Ascending aorta (tissue), 2 donors: ENCODE results near the gene ENOX1. TPM values are rescaled to one million over a fixed set of nuclear protein-coding genes. Genes with fewer than 3 reads are reported as not detected.

ENCODE experiments used
- DNase-seq, 2 donors: peaks; one replicate each; pipeline ENCODE4 v3.0.0-alpha.2; 2019; ENCODE audit warnings: low spot score in 2 of 2
- H3K27ac ChIP-seq, 2 donors: fragments of 200-600 bp; sonication (generic); one replicate each; pipeline ENCODE4 v1.5.1; 2016 to 2017; ENCODE audit warnings: mild to moderate bottlenecking in 1 of 2
- H3K27me3 ChIP-seq: fragments of 200-600 bp; sonication (generic); one replicate; pipeline ENCODE4 v1.5.1; 2017
- H3K36me3 ChIP-seq, 2 donors: fragments of 200-600 bp; sonication (generic); one replicate each; pipeline ENCODE4 v1.5.1; 2016
- H3K4me1 ChIP-seq, 2 donors: fragments of 200-600 bp; sonication (generic); one replicate each; pipeline ENCODE4 v1.5.1; 2016 to 2017; ENCODE audit warnings: mild to moderate bottlenecking in 1 of 2
- H3K4me3 ChIP-seq, 2 donors: fragments of 200-600 bp; sonication (generic); one replicate each; pipeline ENCODE4 v1.5.1; 2016 to 2017; ENCODE audit warnings: mild to moderate bottlenecking in 1 of 2
- H3K9me3 ChIP-seq, 2 donors: fragments of 200-600 bp; sonication (generic); one replicate each; pipeline ENCODE4 v1.5.1; 2016
- CTCF ChIP-seq, 3 experiments: fragments of 200-600 bp in 2 of 3; fragments of 450-650 bp in 1 of 3; sonication (generic) in 2 of 3; IDR thresholded peaks; one replicate each; pipeline ENCODE4 v1.5.1; 2016 to 2019; ENCODE audit warnings: antibody characterized with exemption in 3 of 3, mild to moderate bottlenecking in 1 of 3, moderate library complexity in 1 of 3
- intact Hi-C: fragments of 100-400 bp; cut with DNase I; formaldehyde crosslinking; loops from one replicate; pipeline ENCODE4 v1.15.1; 2023
- total RNA-seq: library from RNA; depleted of rRNA; stranded (reverse); fragments of >200 nt; gene quantifications from one replicate; pipeline ENCODE4 v1.1.0, GENCODE V29; 2016

The ENOX1 gene
- total RNA-seq, 1 donor from 2014 or later: 0.21 TPM

GRCh38 chr13:43326100-43326499 is 460.7 kb downstream of the ENOX1 start:
- TF ChIP-seq CTCF (IDR thresholded peaks at IDR 0.05): no peak
- H3K36me3 ChIP-seq: no peaks in the 10 kb centered on the region
- no peaks in the 10 kb centered on the region for H3K9me3 ChIP-seq
- intact Hi-C loops: no loop called here
- no peak overlapping the region for H3K27ac ChIP-seq
- no peak overlapping the region for H3K4me3 ChIP-seq
- no peaks in the 10 kb centered on the region for H3K4me1 ChIP-seq
- no peaks in the 10 kb centered on the region for H3K27me3 ChIP-seq
- no peak for DNase-seq

- no peak for DNase-seq
- no peak for TF ChIP-seq CTCF (IDR thresholded peaks at IDR 0.05)
- intact Hi-C loops: no loop called here
- no peak overlapping the region for H3K27ac ChIP-seq
- no peaks in the 10 kb centered on the region for H3K9me3 ChIP-seq
- H3K27me3 ChIP-seq: no peaks in the 10 kb centered on the region
- H3K36me3 ChIP-seq: no peaks in the 10 kb centered on the region
- no peak overlapping the region for H3K4me3 ChIP-seq
- H3K4me1 ChIP-seq: no peaks in the 10 kb centered on the region
Observed at GRCh38 chr13:43325636-43326035, 461.1 kb downstream of the ENOX1 start.

GRCh38 chr13:43324129-43324528 is 462.6 kb downstream of the ENOX1 start:
- H3K36me3 ChIP-seq: no peaks in the 10 kb centered on the region
- no peaks in the 10 kb centered on the region for H3K4me1 ChIP-seq
- intact Hi-C loops: no loop called here
- no peak for DNase-seq
- no peak overlapping the region for H3K27ac ChIP-seq
- no peaks in the 10 kb centered on the region for H3K9me3 ChIP-seq
- TF ChIP-seq CTCF (IDR thresholded peaks at IDR 0.05): no peak
- no peak overlapping the region for H3K4me3 ChIP-seq
- H3K27me3 ChIP-seq: no peaks in the 10 kb centered on the region

GRCh38 chr13:43319617-43320444 is 466.9 kb downstream of the ENOX1 start:
- Histone ChIP-seq H3K4me1 (no peaks in the 10 kb centered on the region), H3K9me3 (no peaks in the 10 kb centered on the region), H3K27ac (no peak overlapping the region), H3K27me3 (no peaks in the 10 kb centered on the region), H3K4me3 (no peak overlapping the region), H3K36me3 (no peaks in the 10 kb centered on the region)
- intact Hi-C loops: no loop called here
- no peak for DNase-seq
- no peak for TF ChIP-seq CTCF (IDR thresholded peaks at IDR 0.05)

GRCh38 chr13:43316946-43317353 is 469.8 kb downstream of the ENOX1 start:
- Histone ChIP-seq H3K4me1 (no peaks in the 10 kb centered on the region), H3K27me3 (no peaks in the 10 kb centered on the region), H3K4me3 (peak overlapping the region; percentile 12 to 22), H3K27ac (no peak overlapping the region), H3K9me3 (no peaks in the 10 kb centered on the region), H3K36me3 (no peaks in the 10 kb centered on the region)
- no peak for DNase-seq
- TF ChIP-seq CTCF (IDR thresholded peaks at IDR 0.05): no peak
- intact Hi-C loops: no loop called here
